ENCODE results near the gene SLC39A13. TPM values are rescaled to one million over a fixed set of nuclear protein-coding genes. Genes with fewer than 3 reads are reported as not detected.

Gene SLC39A13
- total RNA-seq, 4 donors from 2014 or later = 19.9 to 56.9 (median 43.1) TPM

DNA sequence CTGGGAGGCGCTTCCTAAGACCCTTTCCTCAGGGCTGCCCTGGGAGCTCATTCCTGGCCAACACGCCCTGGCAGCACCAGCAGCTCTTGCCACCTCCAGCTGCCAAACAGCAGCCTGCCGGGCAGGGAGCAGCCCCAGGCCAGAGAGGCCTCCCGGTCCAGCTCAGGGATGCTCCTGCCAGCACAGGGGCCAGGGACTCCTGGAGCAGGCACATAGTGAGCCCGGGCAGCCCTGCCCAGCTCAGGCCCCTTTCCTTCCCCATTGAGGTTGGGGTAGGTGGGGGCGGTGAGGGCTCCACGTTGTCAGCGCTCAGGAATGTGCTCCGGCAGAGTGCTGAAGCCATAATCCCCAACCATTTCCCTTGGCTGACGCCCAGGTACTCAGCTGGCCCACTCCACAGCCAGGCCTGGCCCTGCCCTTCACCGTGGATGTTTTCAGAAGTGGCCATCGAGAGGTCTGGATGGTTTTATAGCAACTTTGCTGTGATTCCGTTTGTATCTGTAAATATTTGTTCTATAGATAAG, 7.6 kb downstream of the SLC39A13 start:
- 21% methylated on average over 12 of the region's 13 CpGs; no CpG with 5 or more reads in 1 of the 2 donors for WGBS, 2 donors (ENCODE audit: low coverage in 1 of 2)
- intact Hi-C loops (cut with DNase I; ENCODE audit: low total_unique reads) = no loop called here
- Histone ChIP-seq H3K9me3 (no peaks in the 10 kb centered on the region), H3K4me3 (no peak overlapping the region), H3K4me1 (peaks cover 9 to 21% (median 16%) of the 10 kb centered on the region in 4 donors), H3K27me3 (no peaks in the 10 kb centered on the region), H3K36me3 (peaks cover 0 to 24% (median 11%) of the 10 kb centered on the region in 4 donors), H3K27ac (peak overlapping the region; percentile 82 to 85 (median 85))
- in situ Hi-C loops (cut with MboI; ENCODE audit: low pct_ligation_motif_present in 1 of 4, low pct_unique_long_range_greater_than_20kb in 1 of 4, low sequenced_read_pairs in 3 of 4) = no loop called here
- DNase-seq = peak; percentile 78
- peak in 2 of 3 donors; percentile 44 to 67 for TF ChIP-seq POLR2AphosphoS5 (IDR thresholded peaks at IDR 0.05)
- TF ChIP-seq, protein P1, sequence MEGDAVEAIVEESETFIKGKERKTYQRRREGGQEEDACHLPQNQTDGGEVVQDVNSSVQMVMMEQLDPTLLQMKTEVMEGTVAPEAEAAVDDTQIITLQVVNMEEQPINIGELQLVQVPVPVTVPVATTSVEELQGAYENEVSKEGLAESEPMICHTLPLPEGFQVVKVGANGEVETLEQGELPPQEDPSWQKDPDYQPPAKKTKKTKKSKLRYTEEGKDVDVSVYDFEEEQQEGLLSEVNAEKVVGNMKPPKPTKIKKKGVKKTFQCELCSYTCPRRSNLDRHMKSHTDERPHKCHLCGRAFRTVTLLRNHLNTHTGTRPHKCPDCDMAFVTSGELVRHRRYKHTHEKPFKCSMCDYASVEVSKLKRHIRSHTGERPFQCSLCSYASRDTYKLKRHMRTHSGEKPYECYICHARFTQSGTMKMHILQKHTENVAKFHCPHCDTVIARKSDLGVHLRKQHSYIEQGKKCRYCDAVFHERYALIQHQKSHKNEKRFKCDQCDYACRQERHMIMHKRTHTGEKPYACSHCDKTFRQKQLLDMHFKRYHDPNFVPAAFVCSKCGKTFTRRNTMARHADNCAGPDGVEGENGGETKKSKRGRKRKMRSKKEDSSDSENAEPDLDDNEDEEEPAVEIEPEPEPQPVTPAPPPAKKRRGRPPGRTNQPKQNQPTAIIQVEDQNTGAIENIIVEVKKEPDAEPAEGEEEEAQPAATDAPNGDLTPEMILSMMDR (IDR thresholded peaks at IDR 0.05) = no peak
- no peak for TF ChIP-seq POLR2A (IDR thresholded peaks at IDR 0.05)
- TF ChIP-seq EP300 (IDR thresholded peaks at IDR 0.05; ENCODE audit: low read depth) = no peak

DNA sequence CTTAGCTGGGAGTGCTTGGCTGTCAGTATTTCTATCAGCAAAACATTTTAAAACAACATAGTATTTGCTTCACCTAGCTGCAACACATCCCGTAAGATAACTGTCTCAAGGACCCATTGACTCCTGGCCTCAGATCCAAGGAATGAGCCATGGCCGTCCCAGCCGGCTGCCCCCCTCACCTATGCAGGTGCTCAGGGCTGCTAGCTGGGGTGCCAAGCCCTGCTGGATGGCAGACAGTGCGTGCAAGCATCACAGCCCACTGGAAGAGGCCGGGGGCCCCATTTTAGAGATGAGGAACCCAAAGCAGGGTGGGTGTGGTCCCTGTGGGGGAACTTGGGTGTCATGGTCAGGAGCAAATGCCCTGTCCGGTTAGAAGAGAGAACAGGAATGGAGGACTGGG, 9.3 kb downstream of the SLC39A13 start:
- intact Hi-C loops (cut with DNase I; ENCODE audit: low total_unique reads) = no loop called here
- H3K27ac ChIP-seq = no peak overlapping the region
- no peaks in the 10 kb centered on the region for H3K9me3 ChIP-seq
- H3K4me1 ChIP-seq = peaks cover 9 to 21% (median 16%) of the 10 kb centered on the region in 4 donors
- no peak for TF ChIP-seq EP300 (IDR thresholded peaks at IDR 0.05; ENCODE audit: low read depth)
- no peak for TF ChIP-seq POLR2AphosphoS5 (IDR thresholded peaks at IDR 0.05)
- no peaks in the 10 kb centered on the region for H3K27me3 ChIP-seq
- H3K4me3 ChIP-seq = no peak overlapping the region
- in situ Hi-C loops (cut with MboI; ENCODE audit: low pct_ligation_motif_present in 1 of 4, low pct_unique_long_range_greater_than_20kb in 1 of 4, low sequenced_read_pairs in 3 of 4) = no loop called here
- H3K36me3 ChIP-seq = peaks cover 0 to 38% (median 14%) of the 10 kb centered on the region in 4 donors
- no peak for DNase-seq
- 92% methylated on average over 5 of the region's 6 CpGs; no CpG with 5 or more reads in 1 of the 2 donors for WGBS, 2 donors (ENCODE audit: low coverage in 1 of 2)

DNA sequence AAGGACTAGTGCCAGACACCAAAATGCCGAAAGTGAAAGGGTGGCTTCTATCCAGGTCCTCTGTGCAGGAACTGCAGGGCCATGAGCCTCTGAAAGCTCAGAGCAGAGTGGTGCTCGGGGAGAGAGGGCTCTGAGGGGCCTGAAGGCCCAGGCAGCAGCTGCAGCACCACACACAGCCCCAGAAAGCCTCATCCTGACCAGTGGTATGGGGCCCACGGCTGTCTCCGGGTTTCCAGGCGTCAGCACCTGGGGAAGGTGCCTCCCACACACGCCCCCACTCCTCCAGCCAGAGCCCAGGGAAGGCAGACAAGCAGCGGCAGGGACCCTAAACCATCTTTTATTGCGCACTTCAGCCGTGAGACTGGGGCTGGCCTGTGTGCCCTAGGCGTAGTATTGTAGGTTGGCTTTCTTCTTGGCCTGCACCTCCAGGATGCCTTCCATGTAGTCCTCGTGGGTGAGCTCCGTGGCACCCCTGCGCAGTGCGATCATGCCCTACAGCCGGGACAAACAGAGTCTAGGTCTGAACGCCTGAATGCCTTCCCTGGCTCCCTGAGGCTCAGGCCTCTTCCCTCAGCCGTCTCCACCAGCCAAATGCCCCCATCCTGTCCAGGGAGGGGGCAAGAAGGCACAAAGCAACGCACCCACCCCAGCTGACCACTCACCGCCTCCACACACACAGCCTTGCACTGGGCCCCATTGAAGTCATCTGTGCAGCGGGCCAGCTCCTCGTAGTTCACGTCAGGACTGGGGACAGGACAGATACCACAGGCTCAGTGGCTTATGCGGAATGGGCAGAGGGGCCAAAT, 10.3 kb downstream of the SLC39A13 start:
- DNase-seq = no peak
- WGBS, 2 donors (ENCODE audit: low coverage in 1 of 2) = 84 to 93% methylated on average over 3 to 23 of the region's 23 CpGs
- no peak overlapping the region for H3K4me3 ChIP-seq
- in situ Hi-C loops (cut with MboI; ENCODE audit: low pct_ligation_motif_present in 1 of 4, low pct_unique_long_range_greater_than_20kb in 1 of 4, low sequenced_read_pairs in 3 of 4) (no loop called here), intact Hi-C loops (cut with DNase I; ENCODE audit: low total_unique reads) (no loop called here)
- H3K9me3 ChIP-seq = no peaks in the 10 kb centered on the region
- H3K27me3 ChIP-seq = no peaks in the 10 kb centered on the region
- H3K36me3 ChIP-seq = peaks cover 0 to 47% (median 15%) of the 10 kb centered on the region in 4 donors
- H3K4me1 ChIP-seq = peaks cover 9 to 20% (median 16%) of the 10 kb centered on the region in 4 donors
- H3K27ac ChIP-seq = no peak overlapping the region
- TF ChIP-seq, protein P1 (IDR thresholded peaks at IDR 0.05) = no peak
- TF ChIP-seq POLR2AphosphoS5 (IDR thresholded peaks at IDR 0.05) (no peak), POLR2A (IDR thresholded peaks at IDR 0.05) (no peak), EP300 (IDR thresholded peaks at IDR 0.05; ENCODE audit: low read depth) (no peak)

DNA sequence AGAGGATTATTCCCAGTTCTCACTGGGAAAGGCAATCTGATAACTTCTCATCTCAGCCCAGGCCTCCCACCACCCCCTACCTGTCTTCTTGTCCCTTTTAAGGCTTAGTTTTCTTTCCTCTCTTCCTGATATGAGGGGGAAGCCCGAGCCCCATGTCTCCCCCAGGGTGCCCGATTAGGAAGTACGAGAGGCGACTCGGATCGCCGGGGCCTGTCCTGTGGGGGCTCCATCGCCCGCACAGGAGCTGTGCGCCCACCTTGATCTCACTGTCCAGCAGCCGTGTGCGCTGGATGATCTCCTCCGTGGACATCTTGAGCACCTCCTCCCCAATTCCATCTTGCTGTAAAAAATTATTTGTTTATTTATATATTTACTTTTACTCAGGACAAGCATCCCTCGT, 17.2 kb downstream of the SLC39A13 start:
- no peak for TF ChIP-seq POLR2AphosphoS5 (IDR thresholded peaks at IDR 0.05)
- TF ChIP-seq, protein P1 (IDR thresholded peaks at IDR 0.05) = no peak
- no peak for TF ChIP-seq EP300 (IDR thresholded peaks at IDR 0.05; ENCODE audit: low read depth)
- Histone ChIP-seq H3K9me3 (no peaks in the 10 kb centered on the region), H3K36me3 (peaks cover 0 to 34% (median 9%) of the 10 kb centered on the region in 4 donors), H3K4me1 (peaks cover 7 to 18% (median 10%) of the 10 kb centered on the region in 4 donors), H3K4me3 (peak overlapping the region; percentile 68 to 97 (median 81)), H3K27ac (peak overlapping the region; percentile 80 to 91 (median 88)), H3K27me3 (no peaks in the 10 kb centered on the region)
- no peak for DNase-seq
- intact Hi-C loops (cut with DNase I; ENCODE audit: low total_unique reads) = no loop called here
- WGBS, 2 donors (ENCODE audit: low coverage in 1 of 2) = 0 to 1% methylated on average over 11 to 14 of the region's 14 CpGs
- in situ Hi-C loops (cut with MboI; ENCODE audit: low pct_ligation_motif_present in 1 of 4, low pct_unique_long_range_greater_than_20kb in 1 of 4, low sequenced_read_pairs in 3 of 4) = no loop called here

All from transverse colon (tissue), 4 donors.